ENCODE results near the gene DCT.

Gene DCT

GRCh38 chr13:94427313-94427953 is 52.0 kb downstream of the DCT start:
- no peak overlapping the region for H3K4me3 Mint-ChIP-seq
- peaks cover 3% of the 10 kb centered on the region for H3K4me1 Mint-ChIP-seq (ENCODE audit: low read depth)
- no peaks in the 10 kb centered on the region for H3K9me3 Mint-ChIP-seq
- no peaks in the 10 kb centered on the region for H3K27me3 Mint-ChIP-seq (ENCODE audit: low read depth)
- no peak overlapping the region for H3K27ac Mint-ChIP-seq
- H3K36me3 Mint-ChIP-seq (ENCODE audit: low read depth) = no peaks in the 10 kb centered on the region

GRCh38 chr13:94419925-94420305 is 59.6 kb downstream of the DCT start:
- Mint-ChIP-seq H3K36me3 (ENCODE audit: low read depth) (peaks cover 7% of the 10 kb centered on the region), H3K27me3 (ENCODE audit: low read depth) (no peaks in the 10 kb centered on the region), H3K27ac (no peak overlapping the region), H3K4me1 (ENCODE audit: low read depth) (peaks cover 16% of the 10 kb centered on the region), H3K4me3 (no peak overlapping the region), H3K9me3 (peaks cover 39% of the 10 kb centered on the region)

GRCh38 chr13:94419304-94419924 is 60.1 kb downstream of the DCT start:
- H3K27me3 Mint-ChIP-seq (ENCODE audit: low read depth) = no peaks in the 10 kb centered on the region
- no peak overlapping the region for H3K27ac Mint-ChIP-seq
- peaks cover 39% of the 10 kb centered on the region for H3K9me3 Mint-ChIP-seq
- H3K4me1 Mint-ChIP-seq (ENCODE audit: low read depth) = peaks cover 16% of the 10 kb centered on the region
- no peak overlapping the region for H3K4me3 Mint-ChIP-seq
- H3K36me3 Mint-ChIP-seq (ENCODE audit: low read depth) = peaks cover 7% of the 10 kb centered on the region

GRCh38 chr13:94417294-94417693 is 62.2 kb downstream of the DCT start:
- H3K4me1 Mint-ChIP-seq (ENCODE audit: low read depth) = peaks cover 16% of the 10 kb centered on the region
- H3K27ac Mint-ChIP-seq = no peak overlapping the region
- no peaks in the 10 kb centered on the region for H3K27me3 Mint-ChIP-seq (ENCODE audit: low read depth)
- H3K36me3 Mint-ChIP-seq (ENCODE audit: low read depth) = peaks cover 7% of the 10 kb centered on the region
- no peak overlapping the region for H3K4me3 Mint-ChIP-seq
- peaks cover 39% of the 10 kb centered on the region for H3K9me3 Mint-ChIP-seq

GRCh38 chr13:94416454-94417080 is 62.9 kb downstream of the DCT start:
- peaks cover 16% of the 10 kb centered on the region for H3K4me1 Mint-ChIP-seq (ENCODE audit: low read depth)

GRCh38 chr13:94415500-94416237 is 63.8 kb downstream of the DCT start:
- H3K27ac Mint-ChIP-seq = no peak overlapping the region
- no peak overlapping the region for H3K4me3 Mint-ChIP-seq
- peaks cover 16% of the 10 kb centered on the region for H3K4me1 Mint-ChIP-seq (ENCODE audit: low read depth)
- H3K27me3 Mint-ChIP-seq (ENCODE audit: low read depth) = no peaks in the 10 kb centered on the region
- H3K36me3 Mint-ChIP-seq (ENCODE audit: low read depth) = peaks cover 6% of the 10 kb centered on the region
- H3K9me3 Mint-ChIP-seq = peaks cover 39% of the 10 kb centered on the region

More at GRCh38 chr13:94416454-94417080, 62.9 kb downstream of the DCT start:
- H3K27me3 Mint-ChIP-seq (ENCODE audit: low read depth) = no peaks in the 10 kb centered on the region
- no peak overlapping the region for H3K4me3 Mint-ChIP-seq
- H3K36me3 Mint-ChIP-seq (ENCODE audit: low read depth) = peaks cover 7% of the 10 kb centered on the region
- peaks cover 39% of the 10 kb centered on the region for H3K9me3 Mint-ChIP-seq
- H3K27ac Mint-ChIP-seq = peak overlapping the region; percentile 31

- Mint-ChIP-seq H3K9me3 (peaks cover 31% of the 10 kb centered on the region), H3K27ac (no peak overlapping the region), H3K4me1 (ENCODE audit: low read depth) (peaks cover 11% of the 10 kb centered on the region), H3K4me3 (no peak overlapping the region), H3K27me3 (ENCODE audit: low read depth) (no peaks in the 10 kb centered on the region), H3K36me3 (ENCODE audit: low read depth) (peaks cover 6% of the 10 kb centered on the region)
These were observed 64.8 kb downstream of the DCT start for GRCh38 chr13:94414708-94415107.

- Mint-ChIP-seq H3K27me3 (ENCODE audit: low read depth) (no peaks in the 10 kb centered on the region), H3K36me3 (ENCODE audit: low read depth) (peaks cover 3% of the 10 kb centered on the region), H3K27ac (no peak overlapping the region), H3K4me3 (no peak overlapping the region), H3K9me3 (peaks cover 25% of the 10 kb centered on the region), H3K4me1 (ENCODE audit: low read depth) (peaks cover 6% of the 10 kb centered on the region)
These were observed 65.3 kb downstream of the DCT start for GRCh38 chr13:94414141-94414540.

GRCh38 chr13:94413598-94413944 is 65.9 kb downstream of the DCT start:
- Mint-ChIP-seq H3K36me3 (ENCODE audit: low read depth) (no peaks in the 10 kb centered on the region), H3K27ac (no peak overlapping the region), H3K27me3 (ENCODE audit: low read depth) (no peaks in the 10 kb centered on the region), H3K9me3 (peaks cover 24% of the 10 kb centered on the region), H3K4me1 (ENCODE audit: low read depth) (peaks cover 3% of the 10 kb centered on the region), H3K4me3 (no peak overlapping the region)

- Mint-ChIP-seq H3K27me3 (ENCODE audit: low read depth) (no peaks in the 10 kb centered on the region), H3K4me3 (no peak overlapping the region), H3K36me3 (ENCODE audit: low read depth) (no peaks in the 10 kb centered on the region), H3K27ac (no peak overlapping the region), H3K4me1 (ENCODE audit: low read depth) (no peaks in the 10 kb centered on the region), H3K9me3 (peaks cover 20% of the 10 kb centered on the region)
These were observed 66.4 kb downstream of the DCT start for GRCh38 chr13:94412870-94413597.

GRCh38 chr13:94411747-94412146 is 67.7 kb downstream of the DCT start:
- no peaks in the 10 kb centered on the region for H3K36me3 Mint-ChIP-seq (ENCODE audit: low read depth)

GRCh38 chr13:94408314-94409036 is 71.0 kb downstream of the DCT start:
- peaks cover 3% of the 10 kb centered on the region for H3K9me3 Mint-ChIP-seq
- no peaks in the 10 kb centered on the region for H3K36me3 Mint-ChIP-seq (ENCODE audit: low read depth)
- no peak overlapping the region for H3K27ac Mint-ChIP-seq
- H3K4me1 Mint-ChIP-seq (ENCODE audit: low read depth) = no peaks in the 10 kb centered on the region
- no peak overlapping the region for H3K4me3 Mint-ChIP-seq
- H3K27me3 Mint-ChIP-seq (ENCODE audit: low read depth) = no peaks in the 10 kb centered on the region

More at GRCh38 chr13:94411747-94412146, 67.7 kb downstream of the DCT start:
- Mint-ChIP-seq H3K4me3 (no peak overlapping the region), H3K4me1 (ENCODE audit: low read depth) (no peaks in the 10 kb centered on the region), H3K9me3 (peaks cover 8% of the 10 kb centered on the region), H3K27me3 (ENCODE audit: low read depth) (no peaks in the 10 kb centered on the region), H3K27ac (no peak overlapping the region)

- H3K4me1 Mint-ChIP-seq (ENCODE audit: low read depth) = no peaks in the 10 kb centered on the region
- no peak overlapping the region for H3K27ac Mint-ChIP-seq
- no peaks in the 10 kb centered on the region for H3K9me3 Mint-ChIP-seq
- H3K27me3 Mint-ChIP-seq (ENCODE audit: low read depth) = peaks cover 7% of the 10 kb centered on the region
- no peaks in the 10 kb centered on the region for H3K36me3 Mint-ChIP-seq (ENCODE audit: low read depth)
- H3K4me3 Mint-ChIP-seq = no peak overlapping the region
These were observed 78.6 kb downstream of the DCT start for GRCh38 chr13:94400874-94401273.

- H3K27ac Mint-ChIP-seq = no peak overlapping the region
- no peak overlapping the region for H3K4me3 Mint-ChIP-seq
- H3K36me3 Mint-ChIP-seq (ENCODE audit: low read depth) = no peaks in the 10 kb centered on the region
- H3K9me3 Mint-ChIP-seq = no peaks in the 10 kb centered on the region
- peaks cover 7% of the 10 kb centered on the region for H3K27me3 Mint-ChIP-seq (ENCODE audit: low read depth)
- H3K4me1 Mint-ChIP-seq (ENCODE audit: low read depth) = no peaks in the 10 kb centered on the region
These were observed 79.7 kb downstream of the DCT start for GRCh38 chr13:94399812-94400211.

Measured in T-helper 1 cell treated with Interleukin-12 subunit alpha and Interleukin-12 subunit beta and Interleukin-4 antibody, amounts not matched to agents 30 μg/mL and 1 μg/mL, for 36 hours (primary cell).